ENCODE data around the gene TOM1L1.

TOM1L1 gene

GRCh38 chr17:54920819-54921218 lies 20.2 kb downstream of the TOM1L1 start:
- peak; percentile 36 for DNase-seq (ENCODE audit: low read depth)
- TF ChIP-seq CTCF (IDR thresholded peaks at IDR 0.05; ENCODE audit: insufficient read depth, low read depth, low read length, missing control alignments) = no peak
- no peak overlapping the region for H3K4me3 ChIP-seq (ENCODE audit: low read depth, low read length)

- no peak overlapping the region for H3K4me3 ChIP-seq (ENCODE audit: low read depth, low read length)
- DNase-seq (ENCODE audit: low read depth) = no peak
- no peak for TF ChIP-seq CTCF (IDR thresholded peaks at IDR 0.05; ENCODE audit: insufficient read depth, low read depth, low read length, missing control alignments)
Observed at GRCh38 chr17:54924405-54924804, 23.8 kb downstream of the TOM1L1 start.

- no peak for TF ChIP-seq CTCF (IDR thresholded peaks at IDR 0.05; ENCODE audit: insufficient read depth, low read depth, low read length, missing control alignments)
- no peak overlapping the region for H3K4me3 ChIP-seq (ENCODE audit: low read depth, low read length)
- no peak for DNase-seq (ENCODE audit: low read depth)
Observed at GRCh38 chr17:54927525-54927924, 26.9 kb downstream of the TOM1L1 start.

GRCh38 chr17:54932711-54933110 lies 32.1 kb downstream of the TOM1L1 start:
- no peak for TF ChIP-seq CTCF (IDR thresholded peaks at IDR 0.05; ENCODE audit: insufficient read depth, low read depth, low read length, missing control alignments)
- no peak for DNase-seq (ENCODE audit: low read depth)
- no peak overlapping the region for H3K4me3 ChIP-seq (ENCODE audit: low read depth, low read length)

GRCh38 chr17:54933921-54934320 lies 33.3 kb downstream of the TOM1L1 start:
- H3K4me3 ChIP-seq (ENCODE audit: low read depth, low read length) = no peak overlapping the region
- TF ChIP-seq CTCF (IDR thresholded peaks at IDR 0.05; ENCODE audit: insufficient read depth, low read depth, low read length, missing control alignments) = no peak
- DNase-seq (ENCODE audit: low read depth) = no peak

GRCh38 chr17:54935471-54935870 lies 34.8 kb downstream of the TOM1L1 start:
- no peak overlapping the region for H3K4me3 ChIP-seq (ENCODE audit: low read depth, low read length)
- TF ChIP-seq CTCF (IDR thresholded peaks at IDR 0.05; ENCODE audit: insufficient read depth, low read depth, low read length, missing control alignments) = no peak
- no peak for DNase-seq (ENCODE audit: low read depth)

- no peak overlapping the region for H3K4me3 ChIP-seq (ENCODE audit: low read depth, low read length)
Observed at GRCh38 chr17:54937018-54937417, 36.4 kb downstream of the TOM1L1 start.

More at GRCh38 chr17:54937018-54937417, 36.4 kb downstream of the TOM1L1 start:
- no peak for DNase-seq (ENCODE audit: low read depth)
- no peak for TF ChIP-seq CTCF (IDR thresholded peaks at IDR 0.05; ENCODE audit: insufficient read depth, low read depth, low read length, missing control alignments)

Data from GM12865 (cell line).